A673 (cell line): ENCODE data around the gene PTN. TPM values are rescaled to one million over a fixed set of nuclear protein-coding genes. Genes with fewer than 3 reads are reported as not detected.

Experiments used
- BruUV-seq: library from RNA; stranded (reverse); fragments of 400-500 nt; replicated peaks from 2 replicates; lab custom pipeline; 2021; lab: Mats Ljungman, UMichigan
- CTCF ChIA-PET: fragments of 300-600 bp; sonication (Branson Sonifier 250); formaldehyde crosslinking; loops from one replicate; lab custom pipeline; 2022; ENCODE audit warnings: antibody characterized with exemption; lab: Charles Lee
- POLR2A ChIA-PET: fragments of 300-600 bp; sonication (Branson Sonifier 250); formaldehyde crosslinking; loops from one replicate; lab custom pipeline; 2022; ENCODE audit warnings: antibody characterized with exemption; ENCODE audit not compliant: low non-redundant PET; lab: Charles Lee
- DNase-seq: peaks from one replicate; pipeline ENCODE4 v3.0.0-alpha.2; 2015; ENCODE audit warnings: low spot score
- H3K27ac ChIP-seq: fragments of 200-600 bp; sonication (generic); 2 replicates; pipeline ENCODE4 v1.5.1; 2016; ENCODE audit warnings: mixed run types, low read depth, mild to moderate bottlenecking, mixed read lengths, antibody characterized with exemption, low read length; ENCODE audit not compliant: poor library complexity, severe bottlenecking
- H3K27me3 ChIP-seq: fragments of 200-600 bp; sonication (generic); replicated peaks from 2 replicates; pipeline ENCODE4 v1.6.1; 2017; ENCODE audit warnings: mixed run types, low read depth, mild to moderate bottlenecking, mixed read lengths, antibody characterized with exemption, low read length; ENCODE audit not compliant: insufficient read depth, poor library complexity
- H3K36me3 ChIP-seq: fragments of 200-600 bp; sonication (generic); 2 replicates; pipeline ENCODE4 v1.6.1; 2016; ENCODE audit warnings: mixed run types, mild to moderate bottlenecking, mixed read lengths, antibody characterized with exemption, low read length; ENCODE audit not compliant: insufficient read depth, poor library complexity, severe bottlenecking
- H3K4me1 ChIP-seq: fragments of 200-600 bp; sonication (generic); 2 replicates; pipeline ENCODE4 v1.6.1; 2017; ENCODE audit warnings: mixed run types, mild to moderate bottlenecking, mixed read lengths, antibody characterized with exemption, low read length; ENCODE audit not compliant: insufficient read depth, poor library complexity, severe bottlenecking
- H3K4me3 ChIP-seq: fragments of 200-600 bp; sonication (generic); 2 replicates; pipeline ENCODE4 v1.5.1; 2016; ENCODE audit warnings: low read depth, mixed run types, mild to moderate bottlenecking, mixed read lengths, low read length; ENCODE audit not compliant: poor library complexity, severe bottlenecking
- H3K9me3 ChIP-seq: fragments of 200-600 bp; sonication (generic); 2 replicates; pipeline ENCODE4 v1.6.1; 2016; ENCODE audit warnings: mixed run types, low read depth, mild to moderate bottlenecking, mixed read lengths, antibody characterized with exemption, low read length; ENCODE audit not compliant: poor library complexity, severe bottlenecking
- CTCF ChIP-seq: fragments of 300-800, 200-600 bp; sonication (generic); conservative IDR thresholded peaks from 2 replicates; pipeline ENCODE4 v1.5.1; 2017; ENCODE audit warnings: low read depth, mild to moderate bottlenecking, antibody characterized with exemption, low read length, moderate library complexity, mixed read lengths
- EZH2 ChIP-seq: fragments of 200-600 bp; sonication (generic); IDR thresholded peaks from 2 replicates; pipeline ENCODE4 v1.6.1; 2017; ENCODE audit warnings: borderline replicate concordance, low read depth, mild to moderate bottlenecking, mixed read lengths, antibody characterized with exemption, low read length; ENCODE audit not compliant: poor library complexity, severe bottlenecking
- intact Hi-C: fragments of 100-400 bp; cut with micrococcal nuclease; formaldehyde crosslinking; loops from one replicate; pipeline ENCODE4 v1.10.0; 2022; ENCODE audit not compliant: unreplicated experiment
- total RNA-seq: library from RNA; stranded (reverse); gene quantifications from 2 replicates; pipeline ENCODE4 v1.2.3, GENCODE V29; 2021

Gene PTN
- total RNA-seq, 1 experiment from 2014 or later, result 0.41 TPM

GRCh38 chr7:137304165-137304564, 39.4 kb downstream of the PTN start:
- POLR2A ChIA-PET, result interaction anchor here (0.6 kb wide), 1 partner anchor 267 kb away, joined by 7 read pairs; no protein-coding TSS in a partner anchor
- no TSS peak for BruUV-seq
- CTCF ChIA-PET, result no interaction called here
- no peaks in the 10 kb centered on the region for H3K27me3 ChIP-seq
- no peak overlapping the region for H3K27ac ChIP-seq
- TF ChIP-seq EZH2 (no peak), CTCF (no peak)
- H3K4me3 ChIP-seq, result no peak overlapping the region
- intact Hi-C loops, result no loop called here
- H3K36me3 ChIP-seq, result no peaks in the 10 kb centered on the region
- H3K4me1 ChIP-seq, result no peaks in the 10 kb centered on the region
- H3K9me3 ChIP-seq, result no peaks in the 10 kb centered on the region
- DNase-seq, result no peak

GRCh38 chr7:137302081-137302480, 41.5 kb downstream of the PTN start:
- no peak for DNase-seq
- H3K27ac ChIP-seq, result no peak overlapping the region
- H3K4me3 ChIP-seq, result no peak overlapping the region
- TF ChIP-seq CTCF, result no peak
- TF ChIP-seq EZH2, result no peak
- intact Hi-C loops, result no loop called here
- no peaks in the 10 kb centered on the region for H3K27me3 ChIP-seq
- no peaks in the 10 kb centered on the region for H3K4me1 ChIP-seq
- POLR2A ChIA-PET, result no interaction called here
- BruUV-seq, result no TSS peak
- no peaks in the 10 kb centered on the region for H3K9me3 ChIP-seq
- H3K36me3 ChIP-seq, result no peaks in the 10 kb centered on the region
- CTCF ChIA-PET, result no interaction called here

GRCh38 chr7:137298464-137298794, 45.1 kb downstream of the PTN start:
- POLR2A ChIA-PET, result no interaction called here
- no peak for TF ChIP-seq CTCF
- no peak for TF ChIP-seq EZH2

More at GRCh38 chr7:137298464-137298794, 45.1 kb downstream of the PTN start:
- Histone ChIP-seq H3K27me3 (no peaks in the 10 kb centered on the region), H3K9me3 (no peaks in the 10 kb centered on the region), H3K4me3 (no peak overlapping the region), H3K4me1 (no peaks in the 10 kb centered on the region), H3K36me3 (no peaks in the 10 kb centered on the region), H3K27ac (no peak overlapping the region)
- intact Hi-C loops, result no loop called here
- BruUV-seq, result no TSS peak
- CTCF ChIA-PET, result no interaction called here
- no peak for DNase-seq
